ENCODE results near the gene HDGFL2. TPM values are rescaled to one million over a fixed set of nuclear protein-coding genes. Genes with fewer than 3 reads are reported as not detected.

The HDGFL2 gene
- total RNA-seq, 1 experiment from 2014 or later = 108 TPM

DNA sequence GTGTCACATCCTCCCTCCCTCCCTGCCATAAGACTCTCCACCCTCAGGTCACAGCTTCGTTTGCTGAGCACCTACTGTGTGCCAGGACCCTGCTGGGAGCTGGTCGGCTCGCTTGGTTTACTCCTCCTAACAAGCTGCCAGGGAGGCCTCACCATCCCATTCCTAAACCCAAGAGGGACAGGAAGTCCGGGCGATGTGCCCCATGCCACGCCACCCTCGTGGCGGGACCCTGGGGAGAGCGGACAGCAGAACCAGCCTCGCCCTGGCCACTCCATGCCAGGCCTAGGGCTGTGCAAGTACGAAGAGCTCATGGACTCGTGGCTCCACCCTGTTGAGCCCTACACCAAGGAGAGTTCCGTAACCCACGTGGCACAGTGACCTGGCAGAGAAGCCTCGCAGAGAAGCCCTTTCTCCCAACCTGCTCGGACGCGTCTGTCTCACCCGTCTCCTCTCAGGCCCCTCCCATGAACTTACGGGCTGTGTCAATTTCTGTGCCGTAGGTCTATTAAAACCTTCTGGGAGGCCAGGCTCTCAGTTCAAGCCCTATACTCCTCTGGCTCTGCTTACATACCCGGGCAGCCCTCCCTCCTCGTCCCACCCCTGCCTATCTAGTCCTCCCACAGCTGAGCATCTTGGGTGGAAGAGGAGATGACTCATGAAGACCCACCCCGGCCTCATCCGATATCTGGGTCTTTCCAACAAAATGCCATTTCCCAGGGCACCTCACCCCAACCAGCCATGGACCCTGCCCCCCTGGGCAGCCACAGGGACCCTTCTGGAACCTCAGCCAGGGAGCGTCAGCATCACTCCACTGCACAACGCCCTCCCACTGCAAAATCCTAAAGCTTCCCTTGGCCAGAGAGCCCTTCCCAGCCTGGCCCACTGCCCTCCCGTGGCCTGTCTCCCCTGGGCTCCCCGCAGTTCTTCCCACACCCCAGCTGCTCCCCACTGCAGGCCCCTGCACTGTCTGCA, 17.1 kb upstream of the HDGFL2 start:
- H3K14ac ChIP-seq (ENCODE audit: insufficient read depth, low read length) = no peak overlapping the region
- H4K91ac ChIP-seq (ENCODE audit: insufficient read length, low read depth, low read length) = no peak overlapping the region
- no peak overlapping the region for H2AK5ac ChIP-seq (ENCODE audit: insufficient read length, low read length)
- H2BK20ac ChIP-seq (ENCODE audit: low read depth, low read length, poor library complexity, severe bottlenecking) = no peak overlapping the region
- Mint-ChIP-seq H3K4me1 (peaks cover 10 to 14% of the 10 kb centered on the region in 2 experiments), H3K27me3 (ENCODE audit: low read depth) (peaks cover 6% of the 10 kb centered on the region; the same call in 1 of the 2 replicates), H3K9me3 (peaks cover 0 to 3% of the 10 kb centered on the region in 2 experiments; a peak in 1 of 5 replicates), H3K36me3 (ENCODE audit: insufficient read depth in 1 of 3, low read depth in 3 of 3) (peaks cover 4 to 24% (median 5%) of the 10 kb centered on the region in 3 experiments; a peak in 4 of 7 replicates), H3K27ac (no peak overlapping the region), H3K4me3 (peak overlapping the region; percentile 10 to 35; a peak in 1 of 5 replicates)
- no peak overlapping the region for H3K4ac ChIP-seq (ENCODE audit: low read depth, low read length)
- no peaks in the 10 kb centered on the region for H3K79me1 ChIP-seq (ENCODE audit: insufficient read depth, low read depth, low read length, poor library complexity, severe bottlenecking)
- H3K9ac ChIP-seq (ENCODE audit: extremely low read depth, insufficient read length, low read length) = no peak overlapping the region
- no peak overlapping the region for H3K56ac ChIP-seq (ENCODE audit: insufficient read length, low read depth, low read length)
- no peak overlapping the region for H4K8ac ChIP-seq (replicated peaks; ENCODE audit: insufficient read length, low read depth, low read length)
- H3K27me3 ChIP-seq (ENCODE audit: insufficient read depth, low read length) = no peaks in the 10 kb centered on the region
- no peaks in the 10 kb centered on the region for H3K4me1 ChIP-seq (ENCODE audit: insufficient read depth, low read length)
- H3K79me2 ChIP-seq (ENCODE audit: insufficient read depth, low read length) = no peaks in the 10 kb centered on the region; the same call in 1 of the 2 replicates
- no CpG with 5 or more reads among the region's 29 CpGs for WGBS (ENCODE audit: extremely low coverage, insufficient read length, low lambda C conversion rate)
- H3K4me2 ChIP-seq (ENCODE audit: insufficient read depth, insufficient read length, low read length) = no peak overlapping the region
- H2BK15ac ChIP-seq (ENCODE audit: low read depth, low read length) = no peak overlapping the region
- H2BK5ac ChIP-seq (ENCODE audit: insufficient read length, low read length) = no peak overlapping the region
- DNase-seq = no peak
- TF ChIP-seq, protein P1, sequence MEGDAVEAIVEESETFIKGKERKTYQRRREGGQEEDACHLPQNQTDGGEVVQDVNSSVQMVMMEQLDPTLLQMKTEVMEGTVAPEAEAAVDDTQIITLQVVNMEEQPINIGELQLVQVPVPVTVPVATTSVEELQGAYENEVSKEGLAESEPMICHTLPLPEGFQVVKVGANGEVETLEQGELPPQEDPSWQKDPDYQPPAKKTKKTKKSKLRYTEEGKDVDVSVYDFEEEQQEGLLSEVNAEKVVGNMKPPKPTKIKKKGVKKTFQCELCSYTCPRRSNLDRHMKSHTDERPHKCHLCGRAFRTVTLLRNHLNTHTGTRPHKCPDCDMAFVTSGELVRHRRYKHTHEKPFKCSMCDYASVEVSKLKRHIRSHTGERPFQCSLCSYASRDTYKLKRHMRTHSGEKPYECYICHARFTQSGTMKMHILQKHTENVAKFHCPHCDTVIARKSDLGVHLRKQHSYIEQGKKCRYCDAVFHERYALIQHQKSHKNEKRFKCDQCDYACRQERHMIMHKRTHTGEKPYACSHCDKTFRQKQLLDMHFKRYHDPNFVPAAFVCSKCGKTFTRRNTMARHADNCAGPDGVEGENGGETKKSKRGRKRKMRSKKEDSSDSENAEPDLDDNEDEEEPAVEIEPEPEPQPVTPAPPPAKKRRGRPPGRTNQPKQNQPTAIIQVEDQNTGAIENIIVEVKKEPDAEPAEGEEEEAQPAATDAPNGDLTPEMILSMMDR (conservative IDR thresholded peaks at IDR 0.05) = no peak
- H3K23me2 ChIP-seq (ENCODE audit: insufficient read length, low read depth, low read length, poor library complexity, severe bottlenecking) = peaks cover 9% of the 10 kb centered on the region
- H3K27ac ChIP-seq (ENCODE audit: insufficient read length, low read depth, low read length) = no peak overlapping the region
- no peak overlapping the region for H4K5ac ChIP-seq (ENCODE audit: insufficient read length, low read depth, low read length)
- no peak overlapping the region for H3K18ac ChIP-seq (ENCODE audit: insufficient read length, low read depth, low read length)
- no peak overlapping the region for H3K23ac ChIP-seq (ENCODE audit: insufficient read length, low read depth, low read length)
- H4K20me1 ChIP-seq (ENCODE audit: control insufficient read depth, insufficient read depth, insufficient read length) = peaks cover 4% of the 10 kb centered on the region
- no peak overlapping the region for H2AFZ ChIP-seq (ENCODE audit: low read length)
- H3K9me3 ChIP-seq (ENCODE audit: control insufficient read depth, low read depth, low read length) = no peaks in the 10 kb centered on the region
- no peak overlapping the region for H3T11ph ChIP-seq (ENCODE audit: low read length)
- no peak overlapping the region for H2BK120ac ChIP-seq (ENCODE audit: low read depth, low read length, poor library complexity, severe bottlenecking)
- no peak overlapping the region for H2BK12ac ChIP-seq (ENCODE audit: insufficient read length, low read depth, low read length)

Data from H9 (cell line).